Tibial artery (tissue), 4 donors: ENCODE data around the gene APPBP2.
A peak's percentile ranks its signal among the peaks of the same experiment; 100 is the strongest.
"Not testable (repeated sequence)": the region's sequence is repeated elsewhere in the genome, so short reads cannot be mapped to it uniquely, and the experiment has no call there.

Source experiments
- DNase-seq, 2 donors: peaks; one replicate each; pipeline ENCODE4 v3.0.0-alpha.2; 2019
- H3K27ac ChIP-seq, 2 donors: fragments of 200-600 bp; sonication (generic) in 1 of 2; 1 replicate in 1 of 2; 2 replicates in 1 of 2; pipeline ENCODE4 v1.5.1; 2018 to 2019; ENCODE audit warnings: mild to moderate bottlenecking in 1 of 2
- H3K27me3 ChIP-seq, 2 donors: fragments of 200-600 bp; sonication (generic) in 1 of 2; one replicate each; pipeline versions ENCODE4 v1.5.1 to v1.6.0; 2016 to 2019
- H3K36me3 ChIP-seq, 3 donors: fragments of 200-600 bp; sonication (generic) in 2 of 3; one replicate each; pipeline ENCODE4 v1.5.1; 2016 to 2019; ENCODE audit warnings: mild to moderate bottlenecking in 2 of 3
- H3K4me1 ChIP-seq, 4 donors: fragments of 200-600 bp; sonication (generic) in 2 of 4; 1 replicate in 3 of 4; 2 replicates in 1 of 4; pipeline ENCODE4 v1.5.1; 2016 to 2019
- H3K4me3 ChIP-seq, 2 donors: fragments of 200-600 bp; sonication (generic) in 1 of 2; 1 replicate in 1 of 2; 2 replicates in 1 of 2; pipeline ENCODE4 v1.5.1; 2018 to 2019; ENCODE audit warnings: mild to moderate bottlenecking in 2 of 2
- H3K9me3 ChIP-seq, 3 donors: fragments of 200-600 bp; sonication (generic) in 1 of 3; one replicate each; pipeline ENCODE4 v1.5.1; 2016 to 2019
- intact Hi-C: fragments of 100-400 bp; cut with DNase I; formaldehyde crosslinking; loops from one replicate; pipeline ENCODE4 v1.15.0; 2023; ENCODE audit warnings: low total_unique reads
- TF ChIP-seq, protein P1 (sequence below), 2 experiments: fragments of 200-600 bp in 1 of 2; fragments of 450-650 bp in 1 of 2; IDR thresholded peaks; one replicate each; pipeline ENCODE4 v1.5.1; 2017 to 2019; ENCODE audit warnings: antibody characterized with exemption in 2 of 2, mild to moderate bottlenecking in 1 of 2, moderate library complexity in 1 of 2

APPBP2 gene

DNA sequence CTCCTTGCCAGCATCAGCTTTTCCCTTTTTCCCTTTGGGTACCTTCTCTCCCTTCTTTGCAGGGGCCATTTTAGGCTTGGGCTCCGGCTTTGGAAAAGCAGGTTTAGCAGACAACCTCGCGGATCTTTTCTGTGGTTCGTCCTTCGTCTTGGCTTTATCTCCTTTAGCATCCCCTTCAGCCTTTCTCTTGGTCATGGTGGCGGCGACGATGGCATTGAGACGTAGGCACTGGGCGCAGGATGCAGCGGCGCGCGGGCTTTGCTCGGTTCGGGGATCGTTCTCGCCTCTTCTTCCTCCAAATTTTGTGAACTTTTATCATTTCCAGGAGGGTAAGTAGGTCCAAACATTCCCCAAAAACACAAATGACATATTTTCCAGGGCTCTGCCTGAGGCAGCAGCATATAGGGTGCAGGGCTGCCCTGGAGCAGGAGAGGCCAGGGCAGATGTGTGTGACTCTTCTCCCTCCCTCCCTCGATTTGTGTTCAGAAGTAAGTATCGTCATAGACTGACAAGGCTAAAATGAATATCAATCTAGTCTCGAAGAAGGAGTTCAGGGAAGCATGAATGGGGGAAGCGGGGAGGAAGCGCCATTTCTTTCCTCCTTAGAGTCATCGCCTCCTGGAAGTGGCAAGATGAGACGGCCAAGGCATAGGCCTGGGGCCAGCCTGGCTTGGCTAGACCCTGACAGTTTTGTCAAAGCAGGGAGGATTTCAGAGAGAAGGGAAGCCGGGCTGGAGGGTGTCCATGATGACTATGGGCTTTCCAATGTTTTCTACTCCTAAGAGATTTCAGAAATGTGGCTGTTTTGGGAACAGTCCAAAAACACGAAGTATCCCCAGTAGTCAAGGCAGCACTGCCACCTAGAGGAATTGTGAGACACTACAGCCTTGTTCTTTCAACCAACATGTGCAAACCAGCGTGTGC lies 90.5 kb downstream of the APPBP2 start:
- no peak overlapping the region for H3K4me3 ChIP-seq
- peak; percentile 80 to 83 for DNase-seq
- H3K4me1 ChIP-seq: peaks cover 0 to 6% (median 2%) of the 10 kb centered on the region in 4 donors
- no peaks in the 10 kb centered on the region for H3K9me3 ChIP-seq
- H3K36me3 ChIP-seq: no peaks in the 10 kb centered on the region
- H3K27me3 ChIP-seq: no peaks in the 10 kb centered on the region
- intact Hi-C loops: loop anchor here (10.0 kb wide), 1 partner anchor 291 kb away; the partner anchor contains the start of gene CA4
- peak overlapping the region in 1 of 2 donors; percentile 10 for H3K27ac ChIP-seq
- TF ChIP-seq, protein P1, sequence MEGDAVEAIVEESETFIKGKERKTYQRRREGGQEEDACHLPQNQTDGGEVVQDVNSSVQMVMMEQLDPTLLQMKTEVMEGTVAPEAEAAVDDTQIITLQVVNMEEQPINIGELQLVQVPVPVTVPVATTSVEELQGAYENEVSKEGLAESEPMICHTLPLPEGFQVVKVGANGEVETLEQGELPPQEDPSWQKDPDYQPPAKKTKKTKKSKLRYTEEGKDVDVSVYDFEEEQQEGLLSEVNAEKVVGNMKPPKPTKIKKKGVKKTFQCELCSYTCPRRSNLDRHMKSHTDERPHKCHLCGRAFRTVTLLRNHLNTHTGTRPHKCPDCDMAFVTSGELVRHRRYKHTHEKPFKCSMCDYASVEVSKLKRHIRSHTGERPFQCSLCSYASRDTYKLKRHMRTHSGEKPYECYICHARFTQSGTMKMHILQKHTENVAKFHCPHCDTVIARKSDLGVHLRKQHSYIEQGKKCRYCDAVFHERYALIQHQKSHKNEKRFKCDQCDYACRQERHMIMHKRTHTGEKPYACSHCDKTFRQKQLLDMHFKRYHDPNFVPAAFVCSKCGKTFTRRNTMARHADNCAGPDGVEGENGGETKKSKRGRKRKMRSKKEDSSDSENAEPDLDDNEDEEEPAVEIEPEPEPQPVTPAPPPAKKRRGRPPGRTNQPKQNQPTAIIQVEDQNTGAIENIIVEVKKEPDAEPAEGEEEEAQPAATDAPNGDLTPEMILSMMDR (IDR thresholded peaks at IDR 0.05): peak; percentile 90 to 95

DNA sequence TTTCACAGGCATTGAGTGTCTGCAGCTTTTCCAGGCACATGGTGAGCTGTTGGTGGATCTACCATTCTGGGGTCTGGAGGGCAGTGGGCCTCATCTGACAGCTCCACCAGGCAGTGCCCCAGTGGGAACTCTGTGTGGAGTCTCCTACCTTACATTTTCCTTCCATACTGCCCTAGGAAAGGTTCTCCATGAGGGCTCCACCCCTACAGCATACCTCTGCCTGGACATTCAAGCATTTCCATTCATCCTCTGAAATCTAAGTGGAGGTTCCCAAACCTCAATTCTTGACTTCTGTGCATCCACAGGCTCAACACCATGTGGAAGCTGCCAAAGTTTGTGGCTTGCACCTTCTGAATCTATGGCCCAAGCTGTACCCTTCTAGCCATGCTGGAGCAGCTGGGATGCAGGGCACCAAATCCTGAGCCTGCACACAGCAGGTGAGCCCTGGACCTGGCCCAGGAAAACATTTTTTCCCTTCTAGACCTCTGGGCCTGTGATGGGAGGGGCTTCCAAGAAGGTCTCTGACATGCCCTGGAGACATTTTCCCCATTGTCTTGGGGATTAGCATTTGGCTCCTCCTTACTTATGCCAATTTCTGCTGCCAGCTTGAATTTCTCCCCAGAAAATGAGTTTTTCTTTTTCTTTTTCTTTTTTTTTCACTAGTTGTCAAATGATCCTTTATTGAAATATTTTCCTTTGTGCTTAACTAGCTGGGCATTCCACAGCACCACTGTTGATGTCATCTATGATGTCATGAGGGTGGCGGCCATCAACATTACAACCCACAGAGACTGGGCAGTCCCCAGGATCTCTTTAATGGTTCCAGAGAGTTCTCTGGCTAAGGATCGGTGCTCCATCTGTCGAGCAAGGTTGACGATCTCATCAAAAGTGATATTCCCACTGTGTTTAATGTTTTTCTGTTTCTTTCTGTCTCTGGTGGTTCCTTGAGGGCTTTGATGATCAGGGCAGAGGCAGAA lies 92.7 kb downstream of the APPBP2 start:
- not testable (repeated sequence) for H3K36me3 ChIP-seq, H3K27ac ChIP-seq, H3K4me1 ChIP-seq, DNase-seq, H3K27me3 ChIP-seq, H3K4me3 ChIP-seq, H3K9me3 ChIP-seq
- intact Hi-C loops: loop anchor here (10.0 kb wide), 1 partner anchor 289 kb away; the partner anchor contains the start of gene CA4

DNA sequence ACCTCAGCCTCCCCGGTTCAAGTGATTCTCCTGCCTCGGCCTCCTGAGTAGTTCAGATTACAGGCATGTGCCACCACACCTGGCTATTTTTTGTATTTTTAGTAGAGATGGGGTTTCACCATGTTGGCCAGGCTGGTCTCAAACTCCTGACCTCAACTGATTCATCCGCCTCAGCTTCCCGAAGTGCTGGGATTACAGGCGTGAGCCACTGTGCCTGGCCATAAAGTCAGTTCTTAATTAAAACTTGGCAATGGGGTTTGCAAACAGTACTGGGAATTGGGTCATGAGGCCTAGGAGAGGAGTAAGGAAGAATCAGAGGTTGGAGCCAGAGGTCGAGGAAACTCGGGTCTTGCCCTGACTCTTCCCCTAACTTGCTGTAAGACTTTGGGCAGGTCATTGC lies 95.5 kb downstream of the APPBP2 start:
- H3K27me3 ChIP-seq, H3K4me1 ChIP-seq, H3K27ac ChIP-seq, H3K4me3 ChIP-seq, H3K9me3 ChIP-seq, H3K36me3 ChIP-seq, DNase-seq: not testable (repeated sequence)
- intact Hi-C loops: loop anchor here (10.0 kb wide), 1 partner anchor 286 kb away; the partner anchor contains the start of gene CA4

DNA sequence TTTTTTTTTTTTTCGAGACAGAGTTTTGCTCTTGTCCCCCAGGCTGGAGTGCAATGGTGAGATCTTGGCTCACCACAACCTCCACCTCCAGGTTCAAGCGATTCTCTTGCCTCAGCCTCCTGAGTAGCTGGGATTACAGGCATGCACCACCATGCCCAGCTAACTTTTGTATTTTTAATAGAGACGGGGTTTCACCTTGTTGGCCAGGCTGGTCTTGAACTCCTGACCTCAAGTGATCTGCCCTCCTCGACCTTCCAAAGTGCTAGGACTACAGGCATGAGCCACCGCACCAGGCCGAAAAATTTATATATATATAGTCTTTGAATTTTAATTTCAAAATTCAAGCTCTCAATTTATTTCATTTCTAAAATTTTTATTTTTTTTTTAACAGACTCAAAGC lies 97.6 kb downstream of the APPBP2 start:
- H3K36me3 ChIP-seq, H3K27ac ChIP-seq, H3K27me3 ChIP-seq, H3K4me3 ChIP-seq, H3K9me3 ChIP-seq, DNase-seq, H3K4me1 ChIP-seq: not testable (repeated sequence)
- intact Hi-C loops: loop anchor here (10.0 kb wide), 1 partner anchor 324 kb away; no protein-coding TSS in a partner anchor

DNA sequence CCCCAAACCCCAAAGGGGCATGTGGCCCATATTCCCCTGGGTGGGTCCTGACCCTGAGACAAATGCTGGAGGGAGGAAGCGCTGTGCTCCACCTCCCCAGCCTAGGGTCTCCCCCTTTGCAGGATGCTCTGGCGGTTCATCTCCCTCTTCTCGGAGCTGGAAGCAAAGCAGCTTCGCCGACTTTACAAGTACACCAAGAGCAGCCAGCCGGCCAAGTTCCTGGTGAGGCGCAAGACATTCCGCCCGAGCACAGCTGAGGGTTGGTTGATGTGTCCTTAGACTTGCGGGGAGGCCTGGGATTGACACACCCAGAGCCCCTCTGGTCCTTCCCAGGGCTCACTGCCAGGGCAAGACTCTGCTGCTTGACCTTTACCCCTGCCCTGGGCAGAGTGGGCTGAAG lies 99.4 kb downstream of the APPBP2 start:
- Histone ChIP-seq H3K9me3 (no peaks in the 10 kb centered on the region), H3K4me3 (no peak overlapping the region), H3K4me1 (peaks cover 0 to 5% (median 3%) of the 10 kb centered on the region in 4 donors), H3K27ac (no peak overlapping the region), H3K27me3 (peaks cover 0 to 7% of the 10 kb centered on the region in 2 donors), H3K36me3 (no peaks in the 10 kb centered on the region)
- DNase-seq: no peak
- intact Hi-C loops: loop anchor here (10.0 kb wide), 1 partner anchor 322 kb away; no protein-coding TSS in a partner anchor
- TF ChIP-seq, protein P1 (IDR thresholded peaks at IDR 0.05): no peak

DNA sequence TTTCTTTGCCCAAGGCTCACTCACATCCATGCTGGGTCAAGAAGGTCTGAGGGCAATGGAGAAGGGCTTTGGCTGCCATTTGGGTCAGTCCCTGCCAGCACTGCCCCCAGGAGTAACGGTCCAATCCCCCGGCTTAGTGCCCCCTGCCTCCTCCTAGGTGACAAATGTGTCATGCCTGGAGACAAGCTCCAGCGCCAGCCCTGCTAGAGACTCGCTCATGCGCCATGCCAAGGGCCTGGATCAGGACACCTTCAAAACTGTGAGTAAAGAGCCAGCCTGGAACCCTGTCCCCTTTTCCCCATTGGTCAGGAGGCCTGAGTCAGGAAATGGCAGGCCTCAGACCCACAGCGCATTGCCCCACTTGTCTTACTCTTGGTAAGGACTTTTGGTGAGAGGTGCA lies 100.4 kb downstream of the APPBP2 start:
- TF ChIP-seq, protein P1 (IDR thresholded peaks at IDR 0.05): no peak
- no peaks in the 10 kb centered on the region for H3K9me3 ChIP-seq
- peaks cover 0 to 7% of the 10 kb centered on the region in 2 donors for H3K27me3 ChIP-seq
- peaks cover 0 to 13% (median 10%) of the 10 kb centered on the region in 4 donors for H3K4me1 ChIP-seq
- no peak overlapping the region for H3K4me3 ChIP-seq
- DNase-seq: no peak
- no peaks in the 10 kb centered on the region for H3K36me3 ChIP-seq
- H3K27ac ChIP-seq: no peak overlapping the region
- intact Hi-C loops: loop anchor here (10.0 kb wide), 1 partner anchor 321 kb away; no protein-coding TSS in a partner anchor
